Loucy (cell line): ENCODE measurements around the gene UPF1.
"Not testable (repeated sequence)": the region's sequence is repeated elsewhere in the genome, so short reads cannot be mapped to it uniquely, and the experiment has no call there.

Experiments
- H2AFZ ChIP-seq: fragments of 200-600 bp; sonication (generic); 2 replicates; pipeline ENCODE4 v1.6.0; 2016; ENCODE audit warnings: antibody characterized with exemption, mild to moderate bottlenecking, low read length, moderate library complexity
- H3F3A ChIP-seq: fragments of 200-600 bp; 2 replicates; pipeline ENCODE4 v1.6.0; 2016; ENCODE audit warnings: antibody characterized with exemption, low read depth, mild to moderate bottlenecking
- H3K27me3 ChIP-seq: fragments of 200-600 bp; sonication (generic); 2 replicates; pipeline ENCODE4 v1.6.1; 2014; ENCODE audit warnings: low read length, mild to moderate bottlenecking; ENCODE audit not compliant: insufficient read depth, poor library complexity, severe bottlenecking
- H3K36me3 ChIP-seq: fragments of 200-600 bp; sonication (generic); 2 replicates; pipeline ENCODE4 v1.6.1; 2016; ENCODE audit warnings: low read length; ENCODE audit not compliant: insufficient read depth
- H3K4me1 ChIP-seq: fragments of 200-600 bp; sonication (generic); 2 replicates; pipeline ENCODE4 v1.5.1; 2014; ENCODE audit warnings: low read length, mild to moderate bottlenecking; ENCODE audit not compliant: insufficient read depth, poor library complexity, severe bottlenecking
- H3K4me2 ChIP-seq: fragments of 200-600 bp; sonication (generic); 2 replicates; pipeline ENCODE4 v1.6.0; 2014; ENCODE audit warnings: antibody characterized with exemption, low read length, low read depth, mild to moderate bottlenecking; ENCODE audit not compliant: poor library complexity, severe bottlenecking
- H3K4me3 ChIP-seq: fragments of 200-600 bp; sonication (generic); 2 replicates; pipeline ENCODE4 v1.5.1; 2014; ENCODE audit warnings: low read length, mild to moderate bottlenecking, mixed read lengths; ENCODE audit not compliant: poor library complexity, severe bottlenecking
- H3K79me2 ChIP-seq: fragments of 200-600 bp; sonication (generic); 2 replicates; pipeline ENCODE4 v1.6.1; 2014; ENCODE audit warnings: low read length; ENCODE audit not compliant: insufficient read depth
- H3K9ac ChIP-seq: fragments of 200-600 bp; sonication (generic); 2 replicates; pipeline ENCODE4 v1.6.0; 2014; ENCODE audit warnings: mild to moderate bottlenecking, low read depth, low read length, moderate library complexity; ENCODE audit not compliant: poor library complexity, severe bottlenecking
- H3K9me2 ChIP-seq: fragments of 200-600 bp; sonication (generic); replicated peaks from 2 replicates; pipeline ENCODE4 v1.6.1; 2016; ENCODE audit warnings: low read depth, low read length, mixed read lengths
- H3K9me3 ChIP-seq: fragments of 200-600 bp; sonication (generic); 2 replicates; pipeline ENCODE4 v1.6.1; 2014; ENCODE audit warnings: mild to moderate bottlenecking, antibody characterized with exemption, low read length, low read depth; ENCODE audit not compliant: insufficient read depth
- H4K20me1 ChIP-seq: fragments of 200-600 bp; sonication (generic); 2 replicates; pipeline ENCODE4 v1.6.0; 2014; ENCODE audit warnings: antibody characterized with exemption, low read length, mild to moderate bottlenecking; ENCODE audit not compliant: insufficient read depth, poor library complexity, severe bottlenecking
- EZH2phosphoT487 ChIP-seq: fragments of 200-600 bp; IDR thresholded peaks from 2 replicates; pipeline ENCODE4 v1.6.1; 2018; ENCODE audit warnings: antibody characterized with exemption, mild to moderate bottlenecking, moderate library complexity, borderline replicate concordance
- TF ChIP-seq, protein P1 (sequence below): fragments of 200-600 bp; sonication (generic); conservative IDR thresholded peaks from 2 replicates; pipeline ENCODE4 v1.5.1; 2014; ENCODE audit warnings: mild to moderate bottlenecking, antibody characterized with exemption, low read length

UPF1 gene

DNA sequence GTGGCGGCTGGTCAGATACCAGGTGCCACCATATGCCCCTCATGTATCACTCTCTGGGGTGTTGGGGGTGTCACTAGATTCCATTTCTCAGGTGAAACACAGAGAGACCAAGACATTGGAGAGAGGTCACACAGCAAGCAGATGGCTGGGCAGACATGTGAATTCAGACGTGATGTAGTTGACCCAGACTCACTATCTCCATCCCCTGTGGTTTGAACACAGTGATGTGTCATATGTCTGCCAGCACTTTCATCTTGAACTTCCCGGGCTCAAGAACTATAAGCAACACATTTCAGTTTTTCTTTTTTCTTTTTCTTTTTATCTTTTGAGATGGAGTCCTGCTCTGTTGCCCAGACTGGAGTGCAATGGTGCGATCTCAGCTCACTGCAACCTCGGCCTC lies 16.1 kb upstream of the UPF1 start:
- no peaks in the 10 kb centered on the region for H3K4me1 ChIP-seq
- H3K9ac ChIP-seq, result no peak overlapping the region
- no peak overlapping the region for H2AFZ ChIP-seq
- H3K79me2 ChIP-seq, result no peaks in the 10 kb centered on the region
- H4K20me1 ChIP-seq, result no peaks in the 10 kb centered on the region
- H3K4me3 ChIP-seq, result no peak overlapping the region
- TF ChIP-seq, protein P1, sequence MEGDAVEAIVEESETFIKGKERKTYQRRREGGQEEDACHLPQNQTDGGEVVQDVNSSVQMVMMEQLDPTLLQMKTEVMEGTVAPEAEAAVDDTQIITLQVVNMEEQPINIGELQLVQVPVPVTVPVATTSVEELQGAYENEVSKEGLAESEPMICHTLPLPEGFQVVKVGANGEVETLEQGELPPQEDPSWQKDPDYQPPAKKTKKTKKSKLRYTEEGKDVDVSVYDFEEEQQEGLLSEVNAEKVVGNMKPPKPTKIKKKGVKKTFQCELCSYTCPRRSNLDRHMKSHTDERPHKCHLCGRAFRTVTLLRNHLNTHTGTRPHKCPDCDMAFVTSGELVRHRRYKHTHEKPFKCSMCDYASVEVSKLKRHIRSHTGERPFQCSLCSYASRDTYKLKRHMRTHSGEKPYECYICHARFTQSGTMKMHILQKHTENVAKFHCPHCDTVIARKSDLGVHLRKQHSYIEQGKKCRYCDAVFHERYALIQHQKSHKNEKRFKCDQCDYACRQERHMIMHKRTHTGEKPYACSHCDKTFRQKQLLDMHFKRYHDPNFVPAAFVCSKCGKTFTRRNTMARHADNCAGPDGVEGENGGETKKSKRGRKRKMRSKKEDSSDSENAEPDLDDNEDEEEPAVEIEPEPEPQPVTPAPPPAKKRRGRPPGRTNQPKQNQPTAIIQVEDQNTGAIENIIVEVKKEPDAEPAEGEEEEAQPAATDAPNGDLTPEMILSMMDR, result no peak
- TF ChIP-seq EZH2phosphoT487, result no peak
- no peaks in the 10 kb centered on the region for H3K9me2 ChIP-seq
- no peaks in the 10 kb centered on the region for H3F3A ChIP-seq
- no peak overlapping the region for H3K4me2 ChIP-seq
- no peaks in the 10 kb centered on the region for H3K9me3 ChIP-seq
- H3K36me3 ChIP-seq, result no peaks in the 10 kb centered on the region
- H3K27me3 ChIP-seq, result no peaks in the 10 kb centered on the region

- H3K27me3 ChIP-seq, H3K9me2 ChIP-seq, H3K4me1 ChIP-seq, H3K79me2 ChIP-seq, H3K9ac ChIP-seq, H3K4me2 ChIP-seq, H3K9me3 ChIP-seq, H3K4me3 ChIP-seq, H3F3A ChIP-seq, H3K36me3 ChIP-seq, H4K20me1 ChIP-seq, H2AFZ ChIP-seq: not testable (repeated sequence)
Measured at GRCh38 chr19:18816645-18817044, 15.1 kb upstream of the UPF1 start.

DNA sequence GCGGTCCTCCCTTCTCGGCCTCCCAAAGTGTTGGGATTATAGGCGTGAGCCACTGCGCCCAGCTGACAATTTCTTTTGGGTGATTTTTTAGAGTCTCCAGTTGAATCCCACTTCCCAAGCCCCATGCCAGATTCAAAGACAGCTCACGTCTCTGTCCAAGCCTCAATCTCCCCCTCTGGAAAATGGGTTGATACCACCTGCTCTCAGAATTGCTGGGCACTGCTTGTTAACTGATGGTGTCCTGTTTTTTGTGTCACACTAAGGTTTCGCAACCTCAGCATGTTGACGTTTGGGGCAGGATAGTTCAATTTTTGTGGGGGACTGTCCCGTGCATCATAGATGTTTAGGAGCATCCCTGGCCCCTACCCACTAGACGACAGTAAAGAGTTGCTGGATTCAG lies 14.2 kb upstream of the UPF1 start:
- H3K4me2 ChIP-seq, result no peak overlapping the region
- H3K9me2 ChIP-seq, result no peaks in the 10 kb centered on the region

GRCh38 chr19:18828786-18829185 lies 3.0 kb upstream of the UPF1 start:
- no peaks in the 10 kb centered on the region for H3K27me3 ChIP-seq
- TF ChIP-seq EZH2phosphoT487, result no peak
- TF ChIP-seq, protein P1, result no peak
- no peak overlapping the region for H2AFZ ChIP-seq
- peaks cover 20% of the 10 kb centered on the region for H3K79me2 ChIP-seq
- H3F3A ChIP-seq, result no peaks in the 10 kb centered on the region
- H3K4me3 ChIP-seq, result no peak overlapping the region
- no peaks in the 10 kb centered on the region for H3K9me2 ChIP-seq
- H3K36me3 ChIP-seq, result no peaks in the 10 kb centered on the region
- H3K4me2 ChIP-seq, result no peak overlapping the region
- peaks cover 7% of the 10 kb centered on the region for H3K4me1 ChIP-seq
- H3K9ac ChIP-seq, result no peak overlapping the region
- no peaks in the 10 kb centered on the region; the same call in 1 of the 2 replicates for H3K9me3 ChIP-seq
- peaks cover 15% of the 10 kb centered on the region for H4K20me1 ChIP-seq

More for the DNA sequence above, 14.2 kb upstream of the UPF1 start:
- H3F3A ChIP-seq, result no peaks in the 10 kb centered on the region
- H3K4me1 ChIP-seq, result no peaks in the 10 kb centered on the region
- H2AFZ ChIP-seq, result no peak overlapping the region
- H3K4me3 ChIP-seq, result no peak overlapping the region
- H3K36me3 ChIP-seq, result no peaks in the 10 kb centered on the region
- no peak overlapping the region for H3K9ac ChIP-seq
- no peaks in the 10 kb centered on the region for H4K20me1 ChIP-seq
- no peaks in the 10 kb centered on the region for H3K79me2 ChIP-seq
- TF ChIP-seq, protein P1, result no peak
- TF ChIP-seq EZH2phosphoT487, result no peak
- no peaks in the 10 kb centered on the region for H3K9me3 ChIP-seq
- H3K27me3 ChIP-seq, result no peaks in the 10 kb centered on the region
